K562 (cell line): ENCODE data around the gene KIF18B. TPM values are rescaled to one million over a fixed set of nuclear protein-coding genes. Genes with fewer than 3 reads are reported as not detected.

Experiments
- ATAC-seq: fragments of 200-7000 bp; cut with Tn5 transposase; 3 replicates; pipeline ENCODE4 v1.9.1; 2020; ENCODE audit warnings: moderate library complexity
- BruUV-seq: library from RNA; stranded (reverse); fragments of 400-500 nt; replicated peaks from 2 replicates; lab custom pipeline; 2021; lab: Mats Ljungman, UMichigan
- CTCF ChIA-PET: fragments of 300-600 bp; formaldehyde crosslinking; extraction: SDS; loops from one replicate; lab custom pipeline; 2021; ENCODE audit warnings: low intra/inter-chr PET ratio; lab: Yijun Ruan, JAX
- POLR2A ChIA-PET: fragments of 300-600, 350-650 bp; sonication (Branson Sonifier 250); formaldehyde crosslinking; extraction: SDS; loops from one replicate; lab custom pipeline; 2021; ENCODE audit warnings: antibody characterized with exemption, inconsistent platforms; lab: Yijun Ruan, JAX
- DNase-seq, 4 experiments: peaks; one replicate each; pipeline versions ENCODE4 v3.0.0 to v3.0.0-alpha.2; 2011 to 2018; ENCODE audit warnings: low spot score in 3 of 4, mixed read lengths in 3 of 4; ENCODE audit errors: extremely low read depth in 1 of 4
- FAIRE-seq: peaks from 2 replicates; lab custom pipeline; 2011; peaks lifted over from hg19 to GRCh38; lab: Jason Lieb, UNC
- H2AFZ ChIP-seq: 2 replicates; pipeline ENCODE4 v1.6.0; 2011; ENCODE audit warnings: low read depth, low read length, control low read depth, inconsistent platforms
- H3K27ac ChIP-seq: fragments of 200-600 bp; 3 replicates; pipeline ENCODE4 v1.8.0; 2011; ENCODE audit warnings: low read depth, mild to moderate bottlenecking, control low read depth, inconsistent platforms, low read length, moderate library complexity, mixed read lengths; ENCODE audit errors: extremely low read depth
- H3K27me3 ChIP-seq, 2 experiments: fragments of 300-600 bp in 1 of 2; 2 replicates in 1 of 2; 3 replicates in 1 of 2; pipeline versions ENCODE4 v1.6.0 to v1.8.0; 2011; ENCODE audit warnings: inconsistent platforms in 2 of 2, low read length in 2 of 2, mild to moderate bottlenecking in 1 of 2, mixed read lengths in 1 of 2, moderate library complexity in 1 of 2; ENCODE audit not compliant: control insufficient read depth in 2 of 2, insufficient read depth in 2 of 2
- H3K36me3 ChIP-seq: fragments of 300-600 bp; 3 replicates; pipeline ENCODE4 v1.8.0; 2011; ENCODE audit warnings: mild to moderate bottlenecking, low read length, inconsistent platforms; ENCODE audit not compliant: control insufficient read depth, insufficient read depth
- H3K4me1 ChIP-seq, 2 experiments: fragments of 200-600 bp in 1 of 2; replicated peaks in 1 of 2; 2 replicates in 1 of 2; 3 replicates in 1 of 2; pipeline versions ENCODE4 v1.5.1 to v1.8.0; 2011; ENCODE audit warnings: inconsistent platforms in 2 of 2, low read length in 2 of 2, mild to moderate bottlenecking in 1 of 2, mixed read lengths in 1 of 2, moderate library complexity in 1 of 2; ENCODE audit not compliant: control insufficient read depth in 2 of 2, insufficient read depth in 2 of 2
- H3K4me2 ChIP-seq: 2 replicates; pipeline ENCODE4 v1.6.1; 2011; ENCODE audit warnings: low read length, control low read depth, inconsistent platforms, mixed read lengths; ENCODE audit not compliant: insufficient read depth
- H3K4me3 ChIP-seq: fragments of 200-600 bp; sonication (generic), shearing (Covaris generic); 2 replicates; pipeline ENCODE4 v1.5.1; 2016; ENCODE audit warnings: control low read depth, inconsistent platforms
- H3K79me2 ChIP-seq: fragments of 200-600 bp; 3 replicates; pipeline ENCODE4 v1.8.0; 2011; ENCODE audit warnings: low read length, inconsistent platforms; ENCODE audit not compliant: control insufficient read depth, insufficient read depth
- H3K9ac ChIP-seq, 2 experiments: 2 replicates each; pipeline versions ENCODE4 v1.6.0 to v1.6.1; 2011; ENCODE audit warnings: low read depth in 2 of 2, low read length in 2 of 2, control low read depth in 1 of 2, inconsistent platforms in 1 of 2, mild to moderate bottlenecking in 1 of 2, mixed read lengths in 1 of 2; ENCODE audit not compliant: insufficient read depth in 1 of 2
- H3K9me1 ChIP-seq: one replicate; pipeline ENCODE4 v1.6.0; 2011; ENCODE audit warnings: inconsistent platforms, mild to moderate bottlenecking, low read length, moderate library complexity; ENCODE audit not compliant: control insufficient read depth, insufficient read depth
- H3K9me3 ChIP-seq: replicated peaks from 2 replicates; pipeline ENCODE4 v1.5.1; 2011; ENCODE audit warnings: low read depth, low read length, inconsistent platforms; ENCODE audit not compliant: control insufficient read depth, insufficient read depth
- H4K20me1 ChIP-seq: replicated peaks from 2 replicates; pipeline ENCODE4 v1.6.1; 2011; ENCODE audit warnings: low read length, inconsistent platforms, mixed read lengths; ENCODE audit not compliant: control insufficient read depth, insufficient read depth
- ADNP ChIP-seq: fragments of 200-800 bp; sonication (Bioruptor generic); IDR thresholded peaks from 2 replicates; pipeline ENCODE4 v1.6.1; 2016; ENCODE audit warnings: missing genetic modification characterization, missing compliant biosample characterization
- CHD2 ChIP-seq: IDR thresholded peaks from 2 replicates; pipeline ENCODE4 v1.6.1; 2011; ENCODE audit warnings: low read depth, low read length
- HDAC3 ChIP-seq: fragments of 450-650 bp; IDR thresholded peaks from 2 replicates; pipeline ENCODE4 v1.6.1; 2018; ENCODE audit warnings: borderline replicate concordance, mild to moderate bottlenecking, moderate library complexity; ENCODE audit not compliant: partially characterized antibody
- NR1H2 ChIP-seq: sonication (generic); formaldehyde crosslinking; IDR thresholded peaks from 2 replicates; pipeline ENCODE4 v1.4.0; 2020; ENCODE audit warnings: mild to moderate bottlenecking, missing genetic modification reagents
- PHB2 ChIP-seq: fragments of 450-650 bp; IDR thresholded peaks from 2 replicates; pipeline ENCODE4 v1.6.1; 2017; ENCODE audit warnings: low read depth
- PURB ChIP-seq: sonication (generic); formaldehyde crosslinking; IDR thresholded peaks from 2 replicates; pipeline ENCODE4 v1.9.0; 2021; ENCODE audit warnings: low read depth, mild to moderate bottlenecking, missing genetic modification reagents
- RAD51 ChIP-seq: fragments of 450-650 bp; IDR thresholded peaks from 2 replicates; pipeline ENCODE4 v1.7.1; 2016; ENCODE audit warnings: low read depth, mild to moderate bottlenecking, borderline replicate concordance
- TEAD2 ChIP-seq: fragments of 450-650 bp; IDR thresholded peaks from 2 replicates; pipeline ENCODE4 v1.6.1; 2016; ENCODE audit warnings: missing genetic modification characterization, control low read depth, missing compliant biosample characterization
- TGIF2 ChIP-seq: sonication (generic); formaldehyde crosslinking; IDR thresholded peaks from 2 replicates; pipeline ENCODE4 v1.8.1; 2022; ENCODE audit warnings: mild to moderate bottlenecking, missing genetic modification reagents, moderate library complexity
- ZBTB7A ChIP-seq: IDR thresholded peaks from 2 replicates; pipeline ENCODE4 v1.6.1; 2011; ENCODE audit warnings: low read depth, mild to moderate bottlenecking, low read length, moderate library complexity, borderline replicate concordance; ENCODE audit not compliant: control insufficient read depth
- ZNF57 ChIP-seq: fragments of 450-650 bp; formaldehyde crosslinking; IDR thresholded peaks from 2 replicates; pipeline ENCODE4 v1.4.0; 2020; ENCODE audit warnings: mild to moderate bottlenecking, moderate library complexity
- WGBS: fragments of 100-300 bp; shearing (Covaris generic); methylation state at CpG from one replicate; pipeline ENCODE4 v1.1.6; 2016; ENCODE audit warnings: low coverage, mixed read lengths; ENCODE audit not compliant: insufficient coverage; ENCODE audit errors: missing lambda C conversion rate; 5-methylcytosine and 5-hydroxymethylcytosine counted together
- in situ Hi-C: fragments of 300-500 bp; cut with MboI; formaldehyde crosslinking; loops from 4 replicates; pipeline ENCODE4 v1.15.0; 2018; ENCODE audit warnings: inconsistent platforms, mixed read lengths
- intact Hi-C: fragments of 100-400 bp; cut with micrococcal nuclease; formaldehyde crosslinking; loops from 2 replicates; pipeline ENCODE4 v1.14.2; 2022
- polyA plus RNA-seq, 8 experiments: library from polyadenylated mRNA; depleted of rRNA in 4 of 8; stranded (reverse) in 5 of 8; unstranded in 3 of 8; fragments of >200 nt; fragmentation: Nextera tagmentation in 2 of 8; fragmentation: Illumina TruSeq in 1 of 8; extraction: Ambion mirVana in 2 of 8; extraction: Trizol in 1 of 8; gene quantifications; 2 replicates each; pipeline versions ENCODE4 v1.2.1 to v1.2.3, GENCODE V29; 2011 to 2014; ENCODE audit warnings: inconsistent platforms in 1 of 8, missing spikeins in 1 of 8
- total RNA-seq, 7 experiments: library from RNA; depleted of rRNA in 6 of 7; stranded (reverse); fragments of >200 nt in 6 of 7; fragmentation: Illumina TruSeq in 2 of 7; extraction: Trizol in 2 of 7; gene quantifications; 2 replicates each; pipeline versions ENCODE4 v1.2.1 to v1.2.3, GENCODE V29; 2011 to 2021; ENCODE audit warnings: low replicate concordance in 1 of 7
- TF ChIP-seq, protein P1 (sequence below): sonication (generic); formaldehyde crosslinking; IDR thresholded peaks from 2 replicates; pipeline ENCODE4 v1.8.0; 2022; ENCODE audit warnings: missing genetic modification reagents, mild to moderate bottlenecking, borderline replicate concordance

Gene KIF18B
- total and polyA plus RNA-seq, 9 of the 15 experiments (the other 6 are each of a cell fraction or from before 2014, with no cell fraction given): 2.0 to 42.8 (median 13.2) TPM

DNA sequence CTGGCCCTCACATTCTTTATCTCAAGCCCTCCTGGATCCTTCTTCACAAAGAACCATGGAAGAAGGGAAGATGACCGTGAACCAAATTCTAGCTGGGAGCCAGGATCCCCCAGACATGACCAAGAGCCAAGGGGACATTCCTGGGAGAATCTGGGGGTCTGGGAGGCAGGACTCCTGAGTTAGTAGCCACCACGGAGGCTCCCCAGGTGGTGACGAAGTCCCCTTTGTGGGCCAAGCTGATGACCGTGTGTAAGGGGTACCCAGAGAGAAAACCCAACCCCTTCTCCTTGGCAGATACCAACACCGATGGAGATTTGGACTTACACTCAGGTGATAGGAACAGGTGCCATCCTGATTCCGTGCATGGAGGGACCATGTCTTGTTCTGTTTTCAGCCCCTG, 25.4 kb downstream of the KIF18B start:
- ATAC-seq (no peak), DNase-seq (no peak), FAIRE-seq (no peak)
- H3K79me2 ChIP-seq: no peaks in the 10 kb centered on the region
- no peak overlapping the region for H3K27ac ChIP-seq
- 20% methylated on average over 6 of the region's 6 CpGs for WGBS
- ChIA-PET CTCF (no interaction called here), POLR2A (interaction anchor here (1.1 to 1.2 kb wide), 3 partner anchors 11 to 182 kb away, joined by 3 to 4 read pairs (median 4); no protein-coding TSS in a partner anchor)
- 0 out of 2 replicates have a peak, but pooled peaks cover 10% of the 10 kb centered on the region for H4K20me1 ChIP-seq
- no peak overlapping the region for H3K4me2 ChIP-seq
- no peaks in the 10 kb centered on the region for H3K9me1 ChIP-seq
- peaks cover 0 to 2% of the 10 kb centered on the region in 2 experiments; a peak in 3 of 5 replicates for H3K4me1 ChIP-seq
- H3K9me3 ChIP-seq: no peaks in the 10 kb centered on the region
- H3K9ac ChIP-seq: no peak overlapping the region
- intact Hi-C loops: no loop called here
- TF ChIP-seq HDAC3 (no peak), TGIF2 (CRISPR knock-in tag) (no peak), ZNF57 (CRISPR knock-in tag) (no peak), TEAD2 (tag) (no peak), ZBTB7A (no peak), ADNP (tag) (no peak), RAD51 (no peak), PHB2 (no peak), PURB (CRISPR knock-in tag) (no peak), NR1H2 (no peak), CHD2 (no peak)
- TF ChIP-seq, protein P1, sequence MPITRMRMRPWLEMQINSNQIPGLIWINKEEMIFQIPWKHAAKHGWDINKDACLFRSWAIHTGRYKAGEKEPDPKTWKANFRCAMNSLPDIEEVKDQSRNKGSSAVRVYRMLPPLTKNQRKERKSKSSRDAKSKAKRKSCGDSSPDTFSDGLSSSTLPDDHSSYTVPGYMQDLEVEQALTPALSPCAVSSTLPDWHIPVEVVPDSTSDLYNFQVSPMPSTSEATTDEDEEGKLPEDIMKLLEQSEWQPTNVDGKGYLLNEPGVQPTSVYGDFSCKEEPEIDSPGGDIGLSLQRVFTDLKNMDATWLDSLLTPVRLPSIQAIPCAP: no peak
- H3K4me3 ChIP-seq: no peak overlapping the region
- peaks cover 15% of the 10 kb centered on the region; the same call in 2 of the 3 replicates for H3K36me3 ChIP-seq
- no TSS peak for BruUV-seq
- peaks cover 2 to 8% of the 10 kb centered on the region in 2 experiments; a peak in 1 of 5 replicates for H3K27me3 ChIP-seq
- no peak overlapping the region for H2AFZ ChIP-seq
- in situ Hi-C loops: loop anchor here (5.0 kb wide), 1 partner anchor 185 kb away; no protein-coding TSS in a partner anchor
